IMR-90 (cell line): ENCODE results near the gene TOM1L1.

ENCODE experiments used
- CEBPB ChIP-seq: IDR thresholded peaks from 2 replicates; pipeline ENCODE4 v1.6.1; 2012; ENCODE audit warnings: low read depth, low read length, improper control_type of control experiment
- ELK1 ChIP-seq: fragments of 150-350 bp; IDR thresholded peaks from 2 replicates; pipeline ENCODE4 v1.6.1; 2016; ENCODE audit warnings: low read depth, mild to moderate bottlenecking, low read length, moderate library complexity, borderline replicate concordance
- MAFK ChIP-seq: IDR thresholded peaks from 2 replicates; pipeline ENCODE4 v1.6.1; 2012; ENCODE audit warnings: low read depth, low read length, improper control_type of control experiment
- MAZ ChIP-seq: IDR thresholded peaks from 2 replicates; pipeline ENCODE4 v1.6.1; 2012; ENCODE audit warnings: low read depth, mild to moderate bottlenecking, low read length, improper control_type of control experiment, moderate library complexity, borderline replicate concordance
- RAD21 ChIP-seq: IDR thresholded peaks from 2 replicates; pipeline ENCODE4 v1.6.1; 2012; ENCODE audit warnings: low read length, improper control_type of control experiment
- SMC3 ChIP-seq: fragments of 150-350 bp; IDR thresholded peaks from 2 replicates; pipeline ENCODE4 v1.6.1; 2016; ENCODE audit warnings: low read depth, mild to moderate bottlenecking, antibody characterized with exemption, low read length, moderate library complexity
- TF ChIP-seq, protein P1 (sequence below): conservative IDR thresholded peaks from 2 replicates; pipeline ENCODE4 v1.5.1; 2012; ENCODE audit warnings: mild to moderate bottlenecking, low read depth, low read length, improper control_type of control experiment
- TF ChIP-seq, protein P2 (sequence below): fragments of 150-350 bp; IDR thresholded peaks from 2 replicates; pipeline ENCODE4 v1.6.1; 2017; ENCODE audit warnings: mild to moderate bottlenecking, antibody characterized with exemption, low read length, low read depth

GRCh38 chr17:54968988-54969332 lies 68.3 kb downstream of the TOM1L1 start:
- TF ChIP-seq, protein P1, sequence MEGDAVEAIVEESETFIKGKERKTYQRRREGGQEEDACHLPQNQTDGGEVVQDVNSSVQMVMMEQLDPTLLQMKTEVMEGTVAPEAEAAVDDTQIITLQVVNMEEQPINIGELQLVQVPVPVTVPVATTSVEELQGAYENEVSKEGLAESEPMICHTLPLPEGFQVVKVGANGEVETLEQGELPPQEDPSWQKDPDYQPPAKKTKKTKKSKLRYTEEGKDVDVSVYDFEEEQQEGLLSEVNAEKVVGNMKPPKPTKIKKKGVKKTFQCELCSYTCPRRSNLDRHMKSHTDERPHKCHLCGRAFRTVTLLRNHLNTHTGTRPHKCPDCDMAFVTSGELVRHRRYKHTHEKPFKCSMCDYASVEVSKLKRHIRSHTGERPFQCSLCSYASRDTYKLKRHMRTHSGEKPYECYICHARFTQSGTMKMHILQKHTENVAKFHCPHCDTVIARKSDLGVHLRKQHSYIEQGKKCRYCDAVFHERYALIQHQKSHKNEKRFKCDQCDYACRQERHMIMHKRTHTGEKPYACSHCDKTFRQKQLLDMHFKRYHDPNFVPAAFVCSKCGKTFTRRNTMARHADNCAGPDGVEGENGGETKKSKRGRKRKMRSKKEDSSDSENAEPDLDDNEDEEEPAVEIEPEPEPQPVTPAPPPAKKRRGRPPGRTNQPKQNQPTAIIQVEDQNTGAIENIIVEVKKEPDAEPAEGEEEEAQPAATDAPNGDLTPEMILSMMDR = no peak
- TF ChIP-seq ELK1 = no peak
- TF ChIP-seq MAZ = no peak
- no peak for TF ChIP-seq RAD21
- TF ChIP-seq CEBPB = no peak
- no peak for TF ChIP-seq SMC3
- no peak for TF ChIP-seq MAFK
- TF ChIP-seq, protein P2, sequence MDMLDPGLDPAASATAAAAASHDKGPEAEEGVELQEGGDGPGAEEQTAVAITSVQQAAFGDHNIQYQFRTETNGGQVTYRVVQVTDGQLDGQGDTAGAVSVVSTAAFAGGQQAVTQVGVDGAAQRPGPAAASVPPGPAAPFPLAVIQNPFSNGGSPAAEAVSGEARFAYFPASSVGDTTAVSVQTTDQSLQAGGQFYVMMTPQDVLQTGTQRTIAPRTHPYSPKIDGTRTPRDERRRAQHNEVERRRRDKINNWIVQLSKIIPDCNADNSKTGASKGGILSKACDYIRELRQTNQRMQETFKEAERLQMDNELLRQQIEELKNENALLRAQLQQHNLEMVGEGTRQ = no peak
